ENCODE measurements around the gene PRTFDC1.

- TF ChIP-seq, protein P1, sequence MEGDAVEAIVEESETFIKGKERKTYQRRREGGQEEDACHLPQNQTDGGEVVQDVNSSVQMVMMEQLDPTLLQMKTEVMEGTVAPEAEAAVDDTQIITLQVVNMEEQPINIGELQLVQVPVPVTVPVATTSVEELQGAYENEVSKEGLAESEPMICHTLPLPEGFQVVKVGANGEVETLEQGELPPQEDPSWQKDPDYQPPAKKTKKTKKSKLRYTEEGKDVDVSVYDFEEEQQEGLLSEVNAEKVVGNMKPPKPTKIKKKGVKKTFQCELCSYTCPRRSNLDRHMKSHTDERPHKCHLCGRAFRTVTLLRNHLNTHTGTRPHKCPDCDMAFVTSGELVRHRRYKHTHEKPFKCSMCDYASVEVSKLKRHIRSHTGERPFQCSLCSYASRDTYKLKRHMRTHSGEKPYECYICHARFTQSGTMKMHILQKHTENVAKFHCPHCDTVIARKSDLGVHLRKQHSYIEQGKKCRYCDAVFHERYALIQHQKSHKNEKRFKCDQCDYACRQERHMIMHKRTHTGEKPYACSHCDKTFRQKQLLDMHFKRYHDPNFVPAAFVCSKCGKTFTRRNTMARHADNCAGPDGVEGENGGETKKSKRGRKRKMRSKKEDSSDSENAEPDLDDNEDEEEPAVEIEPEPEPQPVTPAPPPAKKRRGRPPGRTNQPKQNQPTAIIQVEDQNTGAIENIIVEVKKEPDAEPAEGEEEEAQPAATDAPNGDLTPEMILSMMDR (conservative IDR thresholded peaks at IDR 0.05 in 1 of 2, IDR thresholded peaks at IDR 0.05 in 1 of 2; ENCODE audit: low read depth in 1 of 2, low read length in 2 of 2), result no peak
- no peak for TF ChIP-seq EZH2 (IDR thresholded peaks at IDR 0.05; ENCODE audit: low read length, missing control alignments)
These were observed 93.8 kb downstream of the PRTFDC1 start for GRCh38 chr10:24858288-24859270.
